Right lung (tissue), 5 donors: ENCODE data around the gene CFDP1. TPM values are rescaled to one million over a fixed set of nuclear protein-coding genes. Genes with fewer than 3 reads are reported as not detected.

Experiments used
- DNase-seq, 2 donors: peaks; one replicate each; pipeline ENCODE4 v3.0.0-alpha.2; 2013
- polyA plus RNA-seq, 5 donors: library from polyadenylated mRNA; unstranded; fragments of 120-200 nt; gene quantifications; one replicate each; pipeline versions ENCODE4 v1.2.1 to v1.2.3, GENCODE V29; 2013; ENCODE audit warnings: inconsistent platforms in 1 of 5, low replicate concordance in 1 of 5; ENCODE audit not compliant: insufficient read length in 5 of 5, insufficient read depth in 1 of 5

The CFDP1 gene
- polyA plus RNA-seq, 5 donors: 139 to 173 (median 147) TPM

DNA sequence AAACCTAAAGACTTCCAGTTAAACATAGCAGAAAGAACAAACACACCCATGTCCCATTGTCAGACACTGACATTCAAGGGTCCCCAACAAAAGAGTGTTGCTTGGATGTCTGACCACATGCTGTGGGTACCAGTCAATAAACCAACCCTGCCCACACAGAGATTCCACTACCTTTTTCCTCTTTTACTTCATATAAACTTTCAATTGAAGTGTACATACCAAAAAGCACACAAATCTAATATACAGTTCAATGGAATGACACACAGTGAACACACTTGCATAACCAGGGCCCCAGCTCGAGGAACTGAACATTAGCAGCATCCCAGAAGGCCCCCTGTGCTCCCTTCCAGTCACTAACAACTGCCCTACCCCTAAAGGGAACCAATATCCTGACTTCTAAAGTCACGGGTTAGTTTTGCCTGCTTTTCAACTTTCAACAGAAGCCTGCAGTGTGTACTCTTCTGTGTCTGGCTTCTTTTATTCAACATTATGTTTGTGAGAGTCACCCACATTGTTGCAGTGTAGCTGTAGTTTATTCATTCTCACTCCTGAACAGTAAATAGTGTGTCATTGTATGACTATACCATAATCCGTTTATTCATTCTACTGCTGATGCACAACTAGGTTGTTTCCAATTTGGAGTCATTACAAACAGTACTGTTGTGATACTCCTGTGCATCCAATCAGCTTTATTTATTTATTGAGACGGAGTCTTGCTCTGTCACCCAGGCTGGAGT, 18.0 kb downstream of the CFDP1 start:
- DNase-seq: no peak

DNA sequence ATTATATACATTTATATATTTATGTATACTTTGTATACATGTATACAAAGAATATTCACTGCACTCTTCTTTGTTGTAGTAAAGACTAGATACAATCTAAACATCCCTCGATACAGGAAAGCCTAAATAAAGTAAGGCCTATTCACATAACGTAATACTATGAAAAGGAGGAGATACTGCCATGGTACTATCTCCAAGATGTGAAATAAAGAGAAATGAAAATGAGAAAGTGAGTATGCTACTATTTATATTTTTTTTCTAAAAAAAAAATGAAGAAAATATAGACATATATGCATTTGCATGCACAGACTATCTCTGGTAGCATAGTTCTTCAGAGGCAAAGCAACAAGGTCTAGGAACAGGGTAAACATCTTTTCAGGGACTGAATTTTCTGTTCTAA, 19.4 kb downstream of the CFDP1 start:
- no peak for DNase-seq

DNA sequence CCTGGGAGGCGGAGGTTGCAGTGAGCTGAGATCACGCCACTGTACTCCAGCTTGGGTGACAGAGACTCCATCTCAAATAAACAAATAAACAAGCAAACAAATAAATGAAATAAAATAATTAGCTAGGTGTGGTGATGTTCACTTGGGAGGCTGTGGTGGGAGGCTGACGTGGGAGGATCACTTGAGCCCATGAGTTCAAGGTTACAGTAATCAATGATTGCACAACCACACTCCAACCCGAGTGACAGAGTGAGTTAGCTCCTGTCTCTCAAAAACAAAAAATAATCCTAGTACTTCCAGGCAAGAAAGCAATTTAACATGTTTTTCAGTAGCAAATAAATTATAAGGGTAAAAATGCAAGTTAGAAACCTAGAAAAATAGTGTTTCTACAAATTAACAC, 26.4 kb downstream of the CFDP1 start:
- no peak for DNase-seq

DNA sequence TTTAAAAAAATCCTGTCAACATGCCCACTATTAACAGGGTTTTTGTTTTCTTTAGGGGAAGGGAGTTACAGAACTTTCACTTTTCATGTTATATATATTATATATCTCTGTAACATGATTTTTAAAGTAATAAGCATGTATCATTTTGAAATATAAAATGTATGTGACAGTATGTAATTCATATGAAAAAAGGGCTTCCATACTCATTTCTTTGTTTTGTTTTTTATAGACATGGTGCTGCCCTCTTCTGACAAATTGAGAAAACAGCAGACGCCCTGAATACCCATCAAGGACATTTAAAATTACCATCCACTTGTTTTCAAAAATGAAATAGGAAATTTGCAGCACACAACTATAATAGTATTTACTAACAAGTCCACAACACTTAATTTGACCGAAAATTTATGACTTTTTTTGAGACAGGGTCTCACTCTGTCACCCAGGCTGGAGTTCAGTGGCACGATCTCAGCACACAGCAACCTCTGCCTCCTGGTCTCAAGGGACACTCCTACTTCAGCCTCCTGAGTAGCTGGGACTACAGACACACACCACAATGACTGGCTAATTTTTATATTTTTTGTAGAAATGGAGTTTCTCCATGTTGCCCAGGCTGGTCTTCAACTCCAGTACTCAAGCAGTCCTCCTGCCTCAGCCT, 30.4 kb downstream of the CFDP1 start:
- no peak for DNase-seq

DNA sequence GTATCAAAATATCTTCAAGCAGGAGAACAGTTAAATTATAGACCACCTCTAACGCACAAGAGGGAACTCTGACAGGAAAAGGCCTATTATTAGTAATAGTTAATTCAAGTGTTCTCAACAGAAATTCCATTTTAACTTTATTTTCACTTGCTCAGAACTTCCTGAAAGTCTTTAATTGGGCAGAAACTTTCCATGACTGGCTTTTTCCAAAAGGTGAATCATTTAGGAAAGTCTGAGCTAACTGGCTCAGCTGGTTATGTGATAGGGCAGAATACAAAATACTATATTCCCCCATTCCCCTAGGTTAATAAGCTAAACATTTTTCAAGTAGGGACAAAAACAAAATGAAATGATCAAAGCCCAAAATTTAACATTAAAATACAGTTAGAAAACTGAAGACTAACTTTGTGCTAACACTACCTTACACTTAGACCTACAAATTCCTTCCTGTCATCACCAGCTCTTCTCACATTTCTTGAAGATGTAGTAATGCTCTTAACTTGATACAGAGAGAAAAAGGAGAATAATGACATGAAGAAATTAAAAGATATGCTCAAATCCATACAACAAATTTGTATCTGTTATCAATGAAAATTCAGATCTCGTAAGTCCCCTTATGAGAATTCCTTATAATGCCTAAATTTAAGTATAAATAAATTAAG, 31.0 kb downstream of the CFDP1 start:
- DNase-seq: no peak

DNA sequence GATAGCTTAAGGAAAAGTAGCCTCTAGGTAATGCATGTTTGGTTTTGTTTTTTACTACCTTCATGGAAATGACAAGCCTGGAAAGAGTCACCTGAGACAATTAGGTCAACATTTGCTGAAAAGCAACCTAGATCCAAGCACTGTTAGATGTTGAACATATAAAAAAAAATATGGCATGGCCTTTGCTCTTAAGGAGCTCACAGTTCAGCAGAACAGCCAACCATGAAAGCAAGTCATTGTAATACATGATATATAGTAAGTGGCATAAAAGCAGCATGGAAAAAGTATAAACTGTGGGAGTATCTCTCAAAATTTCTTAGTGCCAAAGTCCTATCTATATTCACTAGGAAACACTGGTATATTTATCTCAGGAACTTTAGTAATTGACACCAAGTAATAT, 31.6 kb downstream of the CFDP1 start:
- DNase-seq: no peak

DNA sequence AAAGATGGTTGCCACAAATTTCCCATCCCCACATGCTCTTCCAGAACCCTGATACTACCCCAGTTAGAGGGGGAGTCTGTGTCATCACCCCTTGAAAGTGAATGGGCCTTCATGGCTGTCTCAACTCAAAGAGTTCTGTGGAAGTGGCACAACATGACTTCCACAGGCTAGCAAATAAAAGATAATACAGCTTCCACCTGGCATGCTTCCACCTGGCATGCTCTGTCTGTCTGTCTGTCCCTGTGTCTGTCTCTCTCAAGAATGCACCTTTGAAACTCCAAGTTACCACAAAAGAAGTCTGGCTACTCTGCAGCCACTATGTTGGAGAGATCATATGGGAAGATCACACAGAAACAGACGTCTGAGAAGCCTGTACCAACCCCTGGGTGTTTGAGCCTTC, 35.0 kb downstream of the CFDP1 start:
- DNase-seq: no peak

DNA sequence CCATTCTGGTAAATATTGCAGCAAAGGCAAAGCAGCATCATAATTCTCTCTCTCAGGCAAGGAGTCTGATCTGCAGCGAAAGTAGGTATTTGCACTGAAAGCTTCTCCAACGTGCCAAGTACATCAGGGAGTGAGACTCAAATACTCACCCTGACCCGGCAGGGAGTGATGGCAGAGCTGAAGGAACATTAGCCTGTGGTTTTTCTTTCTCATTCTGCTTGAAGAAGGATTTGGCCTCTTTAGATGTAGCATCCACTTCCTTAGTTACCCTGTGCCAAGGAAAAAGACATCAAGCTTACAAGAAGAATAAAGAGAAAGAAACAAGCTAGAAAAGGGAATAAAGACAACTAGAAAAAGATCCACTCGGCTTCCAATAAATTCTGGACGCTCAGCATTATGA, 38.4 kb downstream of the CFDP1 start:
- no peak for DNase-seq

DNA sequence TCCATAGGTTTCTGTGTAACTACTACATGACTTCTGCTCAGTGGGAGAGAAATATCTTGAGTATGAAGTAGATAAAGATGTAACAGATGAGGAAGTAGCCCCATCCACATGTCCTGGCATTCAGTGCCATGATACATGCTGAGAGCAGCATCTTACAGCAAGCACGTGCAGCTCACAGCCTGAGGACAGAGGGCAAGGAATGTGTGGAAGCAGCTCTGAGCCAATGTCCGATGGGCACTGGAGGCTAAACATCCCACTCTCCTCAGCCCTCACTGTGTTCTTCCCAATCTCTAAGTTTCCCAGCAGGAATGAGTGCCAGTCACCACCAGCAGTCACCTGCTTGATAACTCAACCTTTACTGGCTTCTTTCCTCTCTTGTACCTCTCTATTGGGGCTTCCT, 40.4 kb downstream of the CFDP1 start:
- no peak for DNase-seq

DNA sequence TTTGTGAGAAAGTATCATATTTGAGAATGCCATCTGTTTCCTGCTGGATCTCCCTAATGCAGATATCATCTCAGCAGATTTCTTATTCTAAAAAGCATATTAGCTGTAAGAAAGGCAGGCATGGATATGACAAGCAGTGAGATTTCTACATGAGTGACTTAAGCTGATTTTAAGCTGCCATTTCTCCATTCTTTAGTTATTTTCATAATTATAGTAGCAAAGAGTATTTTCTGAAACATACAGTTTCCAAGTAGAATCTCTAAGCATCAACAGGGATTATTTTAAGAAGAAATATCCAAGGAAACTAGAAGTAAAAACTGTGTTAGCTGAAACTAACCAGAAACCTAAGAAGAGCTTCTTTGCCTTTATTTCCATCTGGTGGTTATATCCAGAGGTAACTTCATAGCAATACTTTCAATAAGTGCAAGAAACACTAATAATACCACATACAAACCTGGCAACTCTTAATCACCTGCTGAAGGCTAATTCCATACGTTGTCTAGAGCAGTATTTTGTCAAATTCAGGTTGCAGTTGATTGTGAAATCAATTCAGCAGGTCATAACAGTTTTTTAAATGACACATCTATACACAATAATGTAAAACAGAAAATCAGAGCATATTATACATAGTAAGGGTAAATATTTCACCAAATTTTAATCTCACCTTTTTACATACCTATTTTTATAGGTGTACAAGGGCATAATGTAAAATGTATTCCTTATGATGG, 42.2 kb downstream of the CFDP1 start:
- DNase-seq: no peak

DNA sequence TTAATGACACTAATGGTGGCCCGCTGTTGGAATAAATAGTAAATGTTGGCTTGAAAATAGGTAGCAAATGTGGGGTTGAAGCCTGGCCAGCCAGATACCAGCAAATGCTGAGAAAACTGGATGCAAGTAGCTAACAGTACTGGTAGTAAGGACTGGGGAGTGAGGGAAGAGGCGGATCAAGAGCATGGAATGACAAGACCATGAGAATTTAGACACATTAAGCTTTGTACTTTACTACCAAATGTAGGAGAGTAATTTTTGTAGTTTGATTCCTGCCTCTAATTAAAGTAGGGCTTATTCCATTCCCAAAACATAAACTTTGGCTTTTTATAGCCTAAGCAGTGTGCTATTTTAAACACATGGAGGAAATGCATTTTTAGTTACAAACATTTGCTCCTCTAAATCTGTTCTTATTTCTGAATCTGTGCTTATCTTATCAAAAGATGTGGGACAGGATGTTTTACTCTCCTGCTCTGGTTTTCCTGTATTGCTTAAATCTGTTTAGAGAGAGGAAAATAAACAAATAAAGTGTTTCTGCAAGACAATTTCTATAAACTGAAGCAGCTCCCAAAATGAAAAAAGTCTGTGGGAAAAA, 44.1 kb downstream of the CFDP1 start:
- no peak for DNase-seq

DNA sequence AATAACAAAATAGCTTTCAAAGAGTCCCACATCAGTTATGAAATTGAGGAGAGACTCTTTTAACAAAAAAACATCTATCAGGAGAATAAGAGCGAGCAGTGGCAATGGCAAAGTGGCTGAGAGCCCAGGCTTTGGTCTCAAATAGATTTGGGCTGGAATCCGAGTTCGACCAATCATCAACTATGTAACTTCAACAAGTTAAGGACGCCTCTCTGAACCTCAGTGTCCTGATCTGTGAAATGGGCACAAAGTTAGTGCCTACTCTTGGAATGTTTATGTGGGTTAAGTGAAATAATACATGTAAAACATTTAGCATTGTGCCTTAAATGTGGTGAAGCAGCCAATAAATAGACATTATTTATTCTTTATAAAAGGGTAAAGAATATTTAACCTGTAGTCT, 45.4 kb downstream of the CFDP1 start:
- DNase-seq: no peak

DNA sequence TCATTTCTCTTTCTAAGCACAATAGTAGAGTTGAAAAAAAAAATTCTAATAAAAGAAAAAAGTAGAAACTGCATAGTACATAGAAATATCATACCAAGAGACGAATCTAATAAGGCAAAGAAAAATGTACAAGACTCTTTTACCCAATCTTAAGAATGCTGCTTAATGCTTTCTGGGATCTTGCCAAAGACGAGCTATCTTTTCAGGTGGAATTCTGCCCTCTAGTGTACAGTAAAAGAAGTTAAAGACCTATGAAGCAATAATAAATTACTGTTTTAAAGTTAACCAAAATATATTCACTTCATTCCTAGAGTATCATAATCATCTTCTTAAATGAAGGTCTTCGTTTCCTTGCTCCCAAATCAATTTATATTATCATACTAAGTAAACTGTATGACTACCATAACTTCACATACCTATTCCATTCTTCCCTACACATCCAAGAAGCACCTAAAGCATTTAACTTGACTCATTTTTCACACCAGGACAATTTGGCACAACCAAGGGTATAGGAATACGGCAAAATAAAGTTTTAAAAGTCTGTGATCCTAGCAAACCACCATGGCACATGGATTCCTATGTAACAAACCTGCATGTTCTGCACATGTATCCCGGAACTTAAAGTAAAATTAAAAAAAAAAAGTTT, 47.7 kb downstream of the CFDP1 start:
- peak; percentile 78 to 80 for DNase-seq

DNA sequence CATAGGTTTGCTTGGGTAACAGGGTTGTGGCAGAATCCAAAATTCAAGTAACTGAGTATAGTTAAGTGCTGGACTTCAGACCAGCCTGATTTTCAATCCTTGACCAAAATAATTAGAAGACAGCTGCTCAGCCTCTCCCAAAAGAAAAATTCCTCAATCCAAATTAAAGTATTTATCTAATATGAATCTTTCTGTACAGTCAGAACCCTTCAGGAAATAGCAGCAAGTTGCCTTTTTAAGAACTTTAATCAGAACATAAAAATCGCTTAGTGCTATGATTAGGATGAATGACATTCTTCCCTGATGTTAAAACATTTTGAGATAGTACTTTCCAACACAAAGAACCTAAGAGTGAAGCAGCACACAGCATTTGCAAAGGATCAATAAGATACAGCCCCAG, 50.2 kb downstream of the CFDP1 start:
- DNase-seq: no peak

DNA sequence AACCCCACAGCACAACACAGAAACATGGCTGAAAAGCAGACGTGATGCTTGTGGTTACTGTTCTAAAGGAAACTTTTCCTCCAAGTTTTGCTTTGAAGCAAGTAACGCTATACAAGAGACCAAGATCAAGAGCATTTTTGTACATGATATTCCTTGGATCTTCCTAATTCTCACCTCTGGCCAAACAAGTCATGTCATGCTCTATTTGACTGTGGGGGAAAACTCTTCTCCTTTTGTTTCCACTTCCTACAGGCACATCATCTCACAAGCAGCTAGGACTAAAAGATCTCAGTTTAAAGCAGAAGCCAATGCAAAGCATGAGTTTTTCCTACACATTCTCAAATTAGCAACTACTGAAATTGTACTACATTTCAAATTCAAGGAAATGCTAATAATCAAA, 50.7 kb downstream of the CFDP1 start:
- DNase-seq: no peak

DNA sequence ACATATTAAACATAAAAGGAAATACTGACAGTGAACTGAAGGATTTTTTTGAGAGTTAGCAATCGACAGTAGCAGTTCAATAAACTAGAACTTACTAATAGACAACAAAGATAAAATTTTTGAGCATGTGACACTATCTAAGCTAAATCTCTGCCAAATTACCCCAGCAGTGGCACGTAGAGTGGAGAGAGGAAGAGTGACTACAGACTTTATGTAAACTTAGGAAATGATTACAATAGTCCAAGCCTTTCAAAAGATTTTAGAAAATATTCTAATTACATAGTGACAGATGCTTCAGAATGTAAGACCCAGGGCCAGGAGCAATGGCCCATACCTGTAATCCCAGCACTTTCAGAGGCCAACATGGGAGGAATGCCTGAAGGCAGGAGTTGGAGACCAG, 52.4 kb downstream of the CFDP1 start:
- DNase-seq: no peak

DNA sequence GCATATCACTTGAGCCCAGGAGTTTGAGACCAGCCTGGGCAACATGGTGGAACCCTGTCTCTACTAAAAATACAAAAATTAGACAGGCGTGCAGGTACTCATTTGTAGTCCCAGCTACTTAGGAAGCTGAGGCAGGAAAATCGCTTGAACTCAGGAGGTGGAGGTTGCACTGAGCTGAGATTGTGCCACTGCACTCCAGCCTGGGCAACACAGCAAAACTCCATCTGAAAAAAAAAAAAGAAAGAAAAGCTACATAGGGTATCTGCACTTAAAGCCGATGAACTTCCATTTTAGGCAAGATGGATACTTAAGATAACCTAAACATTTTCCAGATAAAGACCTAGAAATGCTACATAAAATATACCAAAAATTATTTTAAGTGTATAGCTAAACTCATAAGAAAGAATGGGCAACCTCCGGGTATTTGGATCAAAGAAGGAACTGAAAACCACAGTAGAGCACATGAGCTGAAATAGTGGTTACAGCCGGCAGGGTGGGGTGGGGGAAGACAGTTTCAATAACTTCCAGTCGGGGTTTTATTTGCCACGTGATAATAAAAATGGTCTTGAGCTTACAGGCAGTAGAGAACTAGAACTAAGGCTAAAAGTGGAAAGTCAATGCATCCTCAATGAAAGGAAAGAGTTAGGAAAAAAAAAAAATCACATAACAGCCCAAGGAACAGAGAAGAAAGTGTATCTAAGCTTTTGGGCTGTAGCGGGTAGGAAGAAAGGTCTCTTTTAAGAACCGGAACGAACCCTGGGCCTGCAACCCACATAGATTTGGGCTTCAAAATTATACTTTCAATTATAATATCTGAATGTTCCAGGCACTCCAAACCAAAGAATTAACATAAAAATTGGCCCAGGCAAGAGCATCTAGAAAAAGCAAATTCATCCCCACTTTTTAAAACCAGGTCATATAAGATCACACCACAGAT, 53.1 kb downstream of the CFDP1 start:
- no peak for DNase-seq

DNA sequence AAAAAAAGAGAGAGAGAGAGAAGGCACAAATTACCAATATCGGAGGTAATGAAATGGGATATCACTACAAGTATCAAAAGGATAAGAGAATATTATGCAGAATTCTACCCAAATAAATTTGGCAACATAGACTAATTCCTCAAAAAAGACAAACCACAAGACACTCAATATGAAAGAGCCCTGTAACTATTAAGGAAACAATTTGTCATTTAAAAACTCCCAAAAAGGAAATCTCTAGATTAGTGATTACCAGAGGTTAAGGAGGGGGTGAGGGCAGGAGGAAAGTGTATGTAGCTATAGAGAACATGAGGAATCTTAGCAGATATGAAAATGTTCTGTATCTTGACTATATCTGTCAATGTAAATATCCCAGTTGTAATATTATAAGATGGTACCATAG, 54.0 kb downstream of the CFDP1 start:
- DNase-seq: no peak

DNA sequence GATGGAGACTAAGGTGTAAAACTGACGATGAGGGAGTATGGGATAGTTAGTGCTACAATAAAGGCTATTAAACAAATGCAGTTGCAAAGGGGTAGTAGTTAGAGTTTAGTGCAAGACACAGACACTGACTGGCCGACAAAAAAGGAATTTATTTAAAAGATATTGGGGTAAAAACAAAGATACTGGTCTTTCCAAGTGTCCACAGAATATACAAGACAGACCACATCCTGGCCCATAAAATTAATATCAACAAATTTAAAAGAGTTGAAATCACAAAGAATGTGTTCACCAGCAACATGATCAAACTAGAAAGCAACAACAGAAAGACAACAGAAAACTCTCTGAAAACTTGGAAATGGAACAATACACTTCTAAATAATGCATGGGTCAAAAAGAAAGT, 54.7 kb downstream of the CFDP1 start:
- DNase-seq: no peak

DNA sequence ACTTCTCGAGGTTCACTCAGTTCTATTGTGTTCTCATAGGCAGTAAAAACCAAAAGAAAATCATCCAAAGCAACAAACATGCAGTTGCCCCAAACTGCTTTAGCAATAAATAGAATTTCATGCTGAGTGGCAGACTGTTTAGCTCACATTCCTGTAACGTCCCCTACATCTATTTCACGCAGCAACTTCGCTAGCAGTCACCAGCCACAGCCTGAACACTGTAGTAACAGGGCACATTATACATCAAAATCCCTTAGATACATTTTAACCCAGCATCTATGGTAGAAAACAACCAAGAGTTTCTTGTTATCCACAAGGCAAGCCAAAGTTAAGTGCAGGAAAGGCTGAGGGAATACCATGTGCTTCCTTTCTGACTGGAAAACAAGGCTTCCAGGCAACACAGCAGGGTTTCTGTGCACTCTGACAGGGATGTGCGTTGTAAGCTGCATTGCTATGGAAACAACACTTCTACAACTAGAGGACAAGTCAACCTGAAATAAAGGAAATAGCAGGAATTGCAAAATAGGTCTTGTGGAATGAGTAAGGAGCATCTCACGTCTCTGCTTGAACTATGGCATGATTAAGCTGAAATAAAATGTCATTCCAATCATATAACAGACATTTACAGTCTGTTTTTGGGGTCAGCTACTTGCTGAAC, 55.4 kb downstream of the CFDP1 start:
- DNase-seq: no peak
